GM19324 (cell line): ENCODE results near the gene THEMIS.

Experiments used
- ATAC-seq: cut with Tn5 transposase; IDR thresholded peaks from one replicate; pipeline ENCODE4 v1.9.1; 2021; ENCODE audit warnings: mild to moderate bottlenecking, moderate library complexity; ENCODE audit not compliant: unreplicated experiment, low FRiP score

Gene THEMIS

GRCh38 chr6:127864701-127865100 lies 36.2 kb downstream of the THEMIS start:
- ATAC-seq = no peak

GRCh38 chr6:127860723-127861122 lies 40.1 kb downstream of the THEMIS start:
- no peak for ATAC-seq

GRCh38 chr6:127859956-127860355 lies 40.9 kb downstream of the THEMIS start:
- ATAC-seq = no peak

- no peak for ATAC-seq
Measured at GRCh38 chr6:127858727-127859391, 42.0 kb downstream of the THEMIS start.

- no peak for ATAC-seq
Measured at GRCh38 chr6:127857051-127857637, 43.7 kb downstream of the THEMIS start.

GRCh38 chr6:127855542-127856159 lies 45.2 kb downstream of the THEMIS start:
- no peak for ATAC-seq

- no peak for ATAC-seq
Measured at GRCh38 chr6:127854009-127854408, 46.8 kb downstream of the THEMIS start.

GRCh38 chr6:127851197-127851596 lies 49.7 kb downstream of the THEMIS start:
- no peak for ATAC-seq

GRCh38 chr6:127845242-127845641 lies 55.6 kb downstream of the THEMIS start:
- ATAC-seq = no peak

GRCh38 chr6:127844529-127844928 lies 56.3 kb downstream of the THEMIS start:
- no peak for ATAC-seq

- no peak for ATAC-seq
Measured at GRCh38 chr6:127843582-127843981, 57.3 kb downstream of the THEMIS start.

- no peak for ATAC-seq
Measured at GRCh38 chr6:127842562-127842961, 58.3 kb downstream of the THEMIS start.

GRCh38 chr6:127841811-127842210 lies 59.0 kb downstream of the THEMIS start:
- ATAC-seq = no peak

GRCh38 chr6:127834136-127834535 lies 66.7 kb downstream of the THEMIS start:
- ATAC-seq = no peak

GRCh38 chr6:127833336-127833735 lies 67.5 kb downstream of the THEMIS start:
- no peak for ATAC-seq

- no peak for ATAC-seq
Measured at GRCh38 chr6:127832381-127832780, 68.5 kb downstream of the THEMIS start.

- ATAC-seq = no peak
Measured at GRCh38 chr6:127824061-127824460, 76.8 kb downstream of the THEMIS start.

GRCh38 chr6:127821431-127821830 lies 79.4 kb downstream of the THEMIS start:
- no peak for ATAC-seq

- no peak for ATAC-seq
Measured at GRCh38 chr6:127818149-127818548, 82.7 kb downstream of the THEMIS start.

- no peak for ATAC-seq
Measured at GRCh38 chr6:127816643-127817042, 84.2 kb downstream of the THEMIS start.

- ATAC-seq = no peak
Measured at GRCh38 chr6:127813699-127814027, 87.2 kb downstream of the THEMIS start.
